ENCODE results near the gene DBN1. TPM values are rescaled to one million over a fixed set of nuclear protein-coding genes. Genes with fewer than 3 reads are reported as not detected.

The DBN1 gene
- total RNA-seq, 4 donors from 2014 or later = 61.4 to 98.8 (median 68.0) TPM

- DNase-seq = no peak
- Histone ChIP-seq H3K9me3 (no peaks in the 10 kb centered on the region), H3K27ac (no peak overlapping the region), H3K4me3 (replicated peaks in 1 of 3) (no peak overlapping the region), H3K27me3 (no peaks in the 10 kb centered on the region), H3K36me3 (no peaks in the 10 kb centered on the region), H3K4me1 (no peaks in the 10 kb centered on the region)
- TF ChIP-seq CTCF (IDR thresholded peaks at IDR 0.05) (no peak), POLR2A (IDR thresholded peaks at IDR 0.05) (no peak)
- intact Hi-C loops (cut with DNase I) = no loop called here
- WGBS, 2 donors = 80 to 89% methylated on average over 3 of the region's 3 CpGs
Observed at GRCh38 chr5:177414481-177414880, 59.0 kb downstream of the DBN1 start.

- Histone ChIP-seq H3K27ac (no peak overlapping the region), H3K4me3 (replicated peaks in 1 of 3) (no peak overlapping the region), H3K9me3 (no peaks in the 10 kb centered on the region), H3K4me1 (no peaks in the 10 kb centered on the region), H3K36me3 (no peaks in the 10 kb centered on the region), H3K27me3 (no peaks in the 10 kb centered on the region)
- intact Hi-C loops (cut with DNase I) = no loop called here
- TF ChIP-seq CTCF (IDR thresholded peaks at IDR 0.05) (no peak), POLR2A (IDR thresholded peaks at IDR 0.05) (no peak)
- WGBS, 2 donors = 83 to 90% methylated on average over 8 of the region's 8 CpGs
- DNase-seq = no peak
Observed at GRCh38 chr5:177412603-177413233, 60.7 kb downstream of the DBN1 start.

DNA sequence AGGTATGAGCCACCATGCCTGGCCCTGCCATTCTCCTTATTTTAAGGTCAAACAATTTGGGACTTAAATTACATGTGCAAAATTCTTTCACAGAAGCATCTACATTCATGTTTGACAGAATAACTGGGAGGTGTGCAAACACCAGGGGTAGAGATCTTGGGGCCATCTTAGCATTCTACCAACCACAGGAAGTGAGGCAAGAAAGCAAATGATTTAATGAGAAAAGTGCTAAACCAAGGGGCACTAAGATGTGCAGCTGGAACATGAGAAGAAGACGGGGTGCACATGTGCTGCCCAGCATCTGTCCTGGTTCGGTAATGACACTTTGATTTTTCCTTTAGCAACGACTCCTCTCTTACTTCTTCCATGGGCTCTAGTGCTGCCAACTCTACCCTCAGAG lies 62.9 kb downstream of the DBN1 start:
- intact Hi-C loops (cut with DNase I) = no loop called here

DNA sequence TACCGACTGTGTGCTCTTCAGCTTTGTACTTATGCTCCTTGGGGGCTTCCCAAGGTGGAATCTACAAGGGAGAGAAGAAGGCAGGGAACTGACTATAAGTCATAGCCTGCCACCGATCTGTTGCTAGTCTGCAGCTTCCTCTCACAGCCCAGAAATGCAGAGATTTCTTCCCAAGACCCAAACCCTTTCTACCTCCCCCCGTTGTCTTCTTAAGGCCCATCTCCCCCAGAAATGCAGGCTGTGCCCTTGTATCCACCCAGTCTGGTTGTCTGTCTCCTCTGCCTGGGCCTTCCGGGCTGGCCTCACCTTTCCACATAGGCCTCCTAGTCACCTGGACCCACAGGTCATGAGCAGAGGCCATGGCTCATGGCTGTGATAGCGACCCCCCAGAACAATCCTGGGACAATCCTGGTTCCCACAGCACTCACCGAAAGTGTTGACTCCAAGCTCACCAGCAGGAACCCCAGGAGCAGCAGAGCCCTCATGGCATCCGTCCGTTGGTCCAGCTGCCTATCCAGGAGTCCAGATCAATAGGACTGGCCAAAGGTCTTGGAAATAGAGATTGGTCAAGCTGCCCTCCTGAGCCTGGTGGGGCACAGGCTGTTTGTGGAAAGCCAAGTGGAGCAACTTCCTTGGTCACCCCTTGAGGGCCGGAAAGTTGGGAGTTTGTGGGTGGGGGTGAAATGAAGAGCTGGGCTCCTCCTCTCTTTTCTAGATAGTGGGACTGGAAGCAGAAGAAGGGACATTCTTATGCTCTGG lies 64.2 kb downstream of the DBN1 start, which contains the start of gene F12:
F12 (minus strand) TSS at position 522 of the 759 bp plus-strand sequence; CDS start at position 485, 37 bp downstream.
- H3K4me3 ChIP-seq (replicated peaks in 1 of 3) = no peak within 1 kb of the TSS
- no peaks in the 10 kb centered on the region for H3K27me3 ChIP-seq
- H3K36me3 ChIP-seq = no peaks in the 10 kb centered on the region
- 81 to 88% methylated on average over 6 to 9 of the region's 9 CpGs for WGBS, 2 donors
- H3K27ac ChIP-seq = no peak within 1 kb of the TSS
- H3K9me3 ChIP-seq = no peaks in the 10 kb centered on the region
- intact Hi-C loops (cut with DNase I) = no loop called here
- no peak for DNase-seq
- H3K4me1 ChIP-seq = peaks cover 5 to 6% of the 10 kb centered on the region in 2 donors
- TF ChIP-seq CTCF (IDR thresholded peaks at IDR 0.05) (no peak), POLR2A (IDR thresholded peaks at IDR 0.05) (no peak)

More for the DNA sequence above, 62.9 kb downstream of the DBN1 start:
- no peak for TF ChIP-seq CTCF (IDR thresholded peaks at IDR 0.05)
- no peak for TF ChIP-seq POLR2A (IDR thresholded peaks at IDR 0.05)
- no peaks in the 10 kb centered on the region for H3K36me3 ChIP-seq
- no peaks in the 10 kb centered on the region for H3K27me3 ChIP-seq
- no peak overlapping the region for H3K4me3 ChIP-seq (replicated peaks in 1 of 3)
- WGBS, 2 donors = 91 to 96% methylated on average over 3 of the region's 3 CpGs
- no peaks in the 10 kb centered on the region for H3K9me3 ChIP-seq
- H3K27ac ChIP-seq = no peak overlapping the region
- DNase-seq = no peak
- no peaks in the 10 kb centered on the region for H3K4me1 ChIP-seq

Other genes with a start within 250 kb of the DBN1 start
- 10 to 100 TPM; 18.7 to 53.3 (median 26.3) TPM for gene RAB24, start 169.9 kb downstream of the DBN1 start, total RNA-seq
- 10 to 100 TPM; 52.8 to 83.2 (median 57.9) TPM for gene PRELID1, start 169.8 kb downstream of the DBN1 start, total RNA-seq
- gene MXD3, start 161.7 kb downstream of the DBN1 start, total RNA-seq = 10 to 100 TPM in 1 of 4 donors, 1 to 10 TPM in 3; 2.0 to 11.7 (median 7.8) TPM
- 100 to 1,000 TPM; 309 to 465 (median 383) TPM for gene LMAN2, start 122.0 kb downstream of the DBN1 start, total RNA-seq
- gene RGS14, start 115.7 kb downstream of the DBN1 start, total RNA-seq = 10 to 100 TPM; 22.9 to 42.7 (median 26.7) TPM
- not detected for gene SLC34A1, start 89.2 kb downstream of the DBN1 start, total RNA-seq
- not detected for gene PFN3, start 73.0 kb downstream of the DBN1 start, total RNA-seq
- gene F12, start 64.1 kb downstream of the DBN1 start, total RNA-seq = 1 to 10 TPM in 2 of 4 donors, under 1 TPM in 1, not detected in 1; 0.42 to 2.6 (median 1.1) TPM
- gene GRK6, start 47.0 kb downstream of the DBN1 start, total RNA-seq = 10 to 100 TPM; 14.0 to 27.8 (median 18.8) TPM
- 1 to 10 TPM; 1.4 to 4.7 (median 4.2) TPM for gene PRR7, start 26.8 kb downstream of the DBN1 start, total RNA-seq
- 10 to 100 TPM; 23.2 to 52.4 (median 34.8) TPM for gene PDLIM7, start 24.0 kb upstream of the DBN1 start, total RNA-seq
- 1 to 10 TPM; 2.0 to 5.9 (median 3.5) TPM for gene DOK3, start 36.2 kb upstream of the DBN1 start, total RNA-seq
- gene DDX41, start 43.3 kb upstream of the DBN1 start, total RNA-seq = 100 to 1,000 TPM; 119 to 170 (median 145) TPM
- 10 to 100 TPM; 38.0 to 54.7 (median 46.6) TPM for gene FAM193B, start 80.9 kb upstream of the DBN1 start, total RNA-seq
- 100 to 1,000 TPM in 2 of 4 donors, 10 to 100 TPM in 2; 86.9 to 162 (median 115) TPM for gene TMED9, start 118.6 kb upstream of the DBN1 start, total RNA-seq
- 10 to 100 TPM; 27.9 to 47.2 (median 38.9) TPM for gene B4GALT7, start 126.5 kb upstream of the DBN1 start, total RNA-seq